ENCODE results near the gene FBXO17.
"Not testable (repeated sequence)": the region's sequence is repeated elsewhere in the genome, so short reads cannot be mapped to it uniquely, and the experiment has no call there.

Gene FBXO17

GRCh38 chr19:38975214-38975860 is at the start of gene FBXO17:
Gene FBXO17, minus strand, starts transcription at chr19:38975742. Its CDS starts 25,423 bp downstream, at chr19:38950319.
- no peak for DNase-seq (ENCODE audit: low spot score)

DNA sequence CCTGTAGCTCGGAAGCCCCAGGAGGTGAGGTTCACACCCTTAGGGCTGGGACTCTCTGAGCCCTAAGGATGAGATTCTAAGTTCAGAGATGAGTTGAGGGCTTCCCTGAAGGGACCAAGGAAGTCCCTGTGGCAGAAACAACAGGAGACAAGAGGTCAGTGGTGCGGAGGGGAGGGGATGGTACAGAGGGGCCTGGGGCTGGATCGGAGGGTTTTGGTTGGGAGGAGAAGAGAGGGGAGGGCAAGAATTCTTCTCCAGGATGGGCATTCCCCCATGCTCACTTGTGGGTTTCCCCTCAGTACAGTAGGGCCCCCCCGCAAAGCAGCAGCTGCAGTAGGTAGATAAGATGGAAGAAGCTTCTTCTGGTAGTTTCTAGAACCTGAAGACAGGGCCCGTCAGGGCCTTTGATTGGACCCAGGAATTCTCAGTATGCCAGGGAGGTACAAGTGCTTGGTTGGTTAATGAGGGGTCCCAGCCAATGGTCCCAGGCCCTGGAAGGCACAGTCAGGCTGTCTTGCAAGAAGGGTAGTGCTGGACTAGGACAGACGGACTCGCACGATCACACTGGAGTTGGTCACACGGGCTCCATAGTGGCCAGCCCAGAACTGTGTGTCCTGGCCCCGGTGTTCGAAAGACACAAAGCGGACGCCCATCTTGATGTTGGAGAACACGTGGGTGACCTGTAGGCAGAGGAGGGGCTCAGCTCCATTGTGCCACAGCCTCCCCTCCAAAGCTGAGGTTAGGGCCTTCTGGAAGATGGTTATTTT is 49.5 kb upstream of the FBXO17 start:
- DNase-seq (ENCODE audit: low spot score): no peak

DNA sequence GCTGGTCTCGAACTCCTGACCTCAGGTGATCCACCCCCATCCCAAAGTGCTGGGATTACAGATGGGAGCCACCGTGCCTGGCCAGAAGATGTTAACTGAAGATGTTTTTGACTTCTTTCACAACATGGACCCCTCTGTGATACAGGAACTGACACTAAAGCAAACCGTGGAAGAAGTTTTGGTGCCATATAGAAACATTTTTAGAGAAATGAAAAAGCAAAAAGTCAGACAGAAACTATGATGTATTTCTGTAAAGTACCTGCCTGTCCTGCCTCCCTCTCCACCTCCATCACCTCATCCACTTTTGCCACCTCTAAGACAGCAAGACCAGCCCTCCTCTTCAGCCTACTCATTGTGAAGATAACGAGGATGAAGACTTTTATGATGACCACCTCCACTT is 45.5 kb upstream of the FBXO17 start:
- no peak for DNase-seq (ENCODE audit: low spot score)

DNA sequence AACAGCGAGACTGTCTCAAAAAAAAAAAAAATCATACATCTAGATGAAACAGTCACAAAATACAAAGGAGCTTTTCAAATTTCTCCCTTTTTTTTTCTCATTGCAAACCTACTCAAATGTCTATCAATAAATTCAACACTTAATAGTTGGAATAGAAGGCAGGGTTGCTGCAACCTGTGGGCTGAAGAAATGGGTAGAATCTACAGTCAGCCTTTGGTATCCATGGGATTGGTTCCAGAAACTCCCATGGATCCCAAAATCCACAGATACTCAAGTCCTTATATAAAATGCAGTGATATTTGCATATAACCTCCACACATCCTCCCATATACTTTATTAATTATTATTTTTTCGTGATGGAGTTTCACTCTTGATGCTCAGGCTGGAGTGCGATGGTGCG is 42.1 kb upstream of the FBXO17 start:
- DNase-seq (ENCODE audit: low spot score): no peak

- no peak for DNase-seq (ENCODE audit: low spot score)
Observed at GRCh38 chr19:39017026-39017425, 41.5 kb upstream of the FBXO17 start.

DNA sequence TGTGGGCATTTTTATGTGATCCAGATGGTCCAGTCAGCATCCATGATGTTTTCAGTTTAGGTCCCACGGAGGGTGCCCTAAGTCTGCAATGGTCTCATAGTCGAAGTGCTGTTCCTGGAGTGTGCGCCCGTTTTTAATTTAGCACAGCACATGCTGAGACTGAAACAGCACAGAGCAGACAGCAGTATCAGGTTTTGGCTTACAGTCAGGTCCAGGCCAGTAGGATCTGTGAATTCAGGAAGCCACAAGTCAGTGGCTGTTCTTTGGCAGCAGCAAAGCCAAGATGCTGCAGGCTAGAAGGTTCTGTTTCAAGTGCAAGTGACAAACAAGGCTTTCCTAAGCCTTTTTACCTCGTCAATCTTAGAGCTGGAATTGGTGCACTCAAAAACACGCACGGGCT is 38.5 kb upstream of the FBXO17 start:
- DNase-seq (ENCODE audit: low spot score): no peak

GRCh38 chr19:39009001-39009400 is 33.5 kb upstream of the FBXO17 start:
- DNase-seq (ENCODE audit: low spot score): no peak

DNA sequence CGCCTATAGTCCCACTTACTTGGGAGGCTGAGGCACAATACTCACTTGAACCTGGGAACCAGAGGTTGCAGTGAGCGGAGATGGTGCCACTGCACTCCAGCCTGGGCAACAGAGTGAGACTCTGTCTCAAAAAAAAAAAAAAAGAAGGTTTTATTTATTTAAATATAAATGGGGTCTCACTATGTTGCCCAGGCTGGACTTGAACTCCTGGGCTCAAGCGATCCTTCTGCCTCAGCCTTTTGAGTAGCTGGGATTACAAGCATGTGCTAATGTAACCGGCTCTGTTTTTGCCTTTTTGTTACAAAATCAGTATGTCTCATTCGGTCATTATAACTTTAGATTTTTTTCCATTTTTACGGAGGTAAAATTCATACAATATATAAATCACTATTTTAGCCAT is 32.6 kb upstream of the FBXO17 start:
- no peak for DNase-seq (ENCODE audit: low spot score)

DNA sequence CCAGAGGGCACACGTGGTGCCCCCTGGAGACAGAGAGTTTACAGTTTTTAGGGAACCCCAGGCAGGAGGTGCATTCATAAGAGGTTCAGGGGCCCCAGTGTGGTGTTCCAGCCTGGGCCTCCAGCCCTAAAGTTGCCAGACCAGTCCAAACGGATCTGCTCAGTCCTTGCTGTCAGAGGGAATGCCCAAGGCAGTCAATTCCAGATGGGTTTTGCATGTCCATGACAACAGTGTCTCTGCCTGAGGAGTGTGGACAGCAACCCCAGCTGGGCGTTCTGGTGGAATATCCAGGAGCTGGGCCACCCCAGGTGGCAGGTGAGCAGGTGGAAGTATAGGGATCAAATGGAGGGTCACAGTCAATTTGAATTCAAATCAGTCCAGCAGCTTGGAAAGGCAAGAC is 31.6 kb upstream of the FBXO17 start:
- no peak for DNase-seq (ENCODE audit: low spot score)

DNA sequence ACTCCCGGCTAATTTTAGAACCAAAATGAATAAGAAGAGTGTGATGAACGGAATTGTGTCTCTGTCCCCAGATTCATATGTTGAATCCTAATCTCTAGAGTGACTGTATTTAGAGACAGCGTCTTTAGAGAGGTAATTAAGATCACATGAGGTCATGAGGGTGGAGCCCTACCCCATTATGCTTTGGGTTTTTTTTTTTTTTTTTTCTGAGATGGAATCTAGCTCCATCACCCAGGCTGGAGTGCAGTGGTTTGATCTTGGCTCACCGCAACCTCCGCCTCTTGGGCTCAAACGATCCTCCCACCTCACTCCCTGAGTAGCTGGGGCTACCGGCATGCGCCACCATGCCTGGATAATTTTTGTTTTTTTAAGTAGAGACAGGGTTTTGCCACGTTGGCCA is 28.9 kb upstream of the FBXO17 start:
- DNase-seq (ENCODE audit: low spot score): no peak

DNA sequence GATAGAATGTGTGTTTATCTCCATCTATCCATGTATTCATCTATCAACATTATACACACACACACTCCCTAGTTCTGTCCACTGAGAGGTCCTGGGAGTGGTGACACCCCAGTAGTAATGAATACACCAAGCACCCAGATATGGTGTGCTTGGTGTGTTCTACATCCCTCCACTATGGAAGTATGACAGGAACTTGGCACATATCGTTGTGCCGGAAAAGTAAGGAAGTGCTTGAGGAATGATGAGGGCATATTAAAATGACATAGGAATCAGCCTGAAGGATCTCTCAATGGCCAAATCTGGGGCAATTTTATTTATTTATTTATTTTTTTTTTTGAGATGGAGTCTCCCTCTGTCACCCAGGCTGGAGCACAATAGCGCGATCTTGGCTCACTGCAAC is 28.3 kb upstream of the FBXO17 start:
- DNase-seq (ENCODE audit: low spot score): no peak

DNA sequence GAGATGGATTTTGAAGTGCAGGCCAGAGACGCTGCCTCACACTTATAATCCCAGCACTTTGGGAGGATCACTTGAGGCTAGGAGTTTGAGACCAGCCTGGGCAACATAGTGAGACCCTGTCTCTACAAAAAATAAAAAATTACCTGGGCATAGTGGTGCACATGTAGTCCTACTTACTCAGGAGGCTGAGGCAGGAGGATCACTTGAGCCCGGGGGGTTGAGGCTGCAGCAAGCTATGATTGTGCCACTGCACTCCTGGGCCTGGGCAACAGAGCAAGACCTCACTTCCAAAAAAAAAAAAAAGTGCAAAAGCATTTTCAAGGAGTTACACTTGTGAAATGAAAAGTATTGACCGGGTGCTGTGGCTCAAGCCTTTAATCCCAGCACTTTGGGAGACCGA is 27.6 kb upstream of the FBXO17 start:
- no peak for DNase-seq (ENCODE audit: low spot score)

DNA sequence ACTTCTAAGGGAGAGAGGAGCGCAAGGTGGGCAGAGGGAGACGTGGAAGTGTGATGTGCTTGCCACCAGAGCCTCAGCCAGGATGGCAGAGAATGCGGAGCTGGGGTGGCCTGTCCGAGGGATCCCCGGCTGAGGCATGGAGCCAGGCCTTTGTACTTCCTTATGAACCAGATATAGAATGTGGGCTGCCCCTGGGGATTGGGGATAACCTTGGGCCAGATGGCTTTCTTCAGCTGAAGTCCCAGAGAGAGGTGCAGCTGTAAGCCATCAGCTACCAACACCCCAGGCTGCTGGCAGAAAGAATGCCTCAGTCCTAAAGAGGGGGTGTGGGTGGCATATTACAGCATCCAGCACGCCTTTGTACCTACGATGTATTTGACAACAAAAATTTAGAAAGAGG is 25.5 kb upstream of the FBXO17 start:
- no peak for DNase-seq (ENCODE audit: low spot score)

GRCh38 chr19:38997576-38997975 is 22.0 kb upstream of the FBXO17 start:
- DNase-seq (ENCODE audit: low spot score): not testable (repeated sequence)

DNA sequence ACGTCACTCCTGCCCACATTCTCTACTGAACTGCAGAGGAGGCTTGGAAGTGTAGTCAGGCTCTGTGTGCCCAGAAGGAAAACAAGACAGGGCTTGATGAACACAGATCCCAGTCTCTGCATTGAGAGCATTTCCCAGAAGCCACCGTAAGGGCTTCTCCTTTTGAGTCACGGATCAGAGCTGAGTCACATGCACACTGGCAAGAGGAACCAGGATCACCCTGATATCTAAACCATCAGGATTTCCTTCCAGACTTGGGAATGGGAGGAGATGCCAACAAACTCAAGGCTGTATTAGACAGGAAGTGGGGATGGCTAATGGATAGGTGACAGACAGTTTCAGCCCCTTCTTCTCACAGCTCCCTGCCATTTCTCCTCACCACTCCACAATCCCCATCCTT is 17.7 kb upstream of the FBXO17 start:
- DNase-seq (ENCODE audit: low spot score): no peak

DNA sequence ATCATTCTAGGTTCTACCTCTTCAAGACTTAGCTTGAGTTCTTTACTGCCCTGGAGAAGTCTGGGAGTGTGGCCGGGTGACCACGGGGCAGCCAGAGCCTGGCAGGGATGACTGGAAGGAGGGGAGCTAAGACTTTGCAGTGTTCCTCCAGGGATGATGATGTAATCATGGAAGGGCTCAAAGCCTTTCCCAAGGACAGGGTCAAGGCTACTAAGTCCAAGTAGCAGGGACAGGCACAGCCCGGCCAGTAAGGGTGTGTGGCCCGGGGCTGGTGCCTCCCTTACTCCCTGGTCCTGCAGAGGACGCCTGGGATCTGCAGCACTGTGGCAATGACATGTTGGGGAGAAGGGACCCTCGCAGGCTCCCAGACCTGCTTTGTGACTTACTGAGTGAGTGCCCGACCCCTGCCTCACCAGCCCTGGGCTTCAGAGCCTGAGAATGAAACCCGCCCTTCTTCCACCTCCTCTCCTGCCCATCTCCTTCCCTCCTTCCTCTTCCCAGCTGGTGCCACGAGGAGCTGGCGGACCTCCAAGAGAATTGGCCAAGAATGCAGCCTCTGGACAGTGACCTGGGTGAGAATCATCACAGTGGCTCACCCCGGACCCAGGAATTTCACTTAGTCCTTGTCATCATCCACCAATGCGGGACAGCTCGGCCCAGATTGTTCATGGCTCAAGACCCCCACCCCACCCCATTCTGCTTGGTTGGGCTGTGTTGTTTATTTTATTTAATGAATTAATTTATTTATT is 15.6 kb upstream of the FBXO17 start:
- no peak for DNase-seq (ENCODE audit: low spot score)

DNA sequence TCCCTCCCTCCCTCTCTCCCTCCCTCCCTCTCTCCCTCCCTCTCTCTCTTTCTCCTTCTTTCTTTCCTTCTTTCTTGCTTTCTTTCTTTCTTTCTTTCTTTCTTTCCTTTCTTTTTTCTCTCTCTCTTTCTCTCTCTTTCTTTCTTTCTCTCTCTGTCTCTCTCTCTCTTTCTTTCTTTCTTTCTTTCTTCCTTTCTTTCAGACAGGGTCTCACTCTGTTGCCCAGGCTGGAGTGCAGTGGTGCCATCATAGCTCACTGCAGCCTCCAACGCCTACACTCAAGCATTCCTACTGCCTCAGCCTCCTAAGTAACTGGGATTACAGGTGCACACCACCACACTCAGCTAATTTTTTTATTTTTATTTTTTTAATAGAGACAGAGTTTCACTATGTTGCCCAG is 14.1 kb upstream of the FBXO17 start:
- not testable (repeated sequence) for DNase-seq (ENCODE audit: low spot score)

DNA sequence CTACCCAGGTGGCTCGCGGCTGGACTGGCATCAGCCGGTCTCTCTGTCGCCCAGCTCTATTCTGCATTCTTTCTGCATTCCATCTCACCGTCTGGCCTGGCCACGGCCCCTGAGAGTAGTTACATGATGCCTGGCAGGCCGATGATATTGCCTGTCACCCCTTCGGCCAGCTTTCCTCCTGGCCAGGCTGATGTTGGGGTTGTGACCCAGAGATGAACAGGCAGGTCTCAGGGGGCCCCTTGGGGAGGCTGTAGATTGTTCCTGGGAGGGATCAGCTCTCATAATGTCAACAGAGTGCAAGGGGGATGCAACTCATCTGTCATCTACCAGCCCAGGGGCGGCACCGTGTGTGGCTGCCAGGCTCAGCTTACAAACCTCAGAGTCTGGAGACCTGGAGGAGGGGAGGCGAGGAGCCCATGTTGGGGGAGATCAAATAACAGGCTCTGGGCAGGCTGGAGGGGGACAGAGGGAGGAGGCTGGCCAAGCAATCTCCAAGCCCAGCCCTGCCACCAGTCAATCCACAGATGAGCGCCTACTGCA is 13.6 kb upstream of the FBXO17 start:
- no peak for DNase-seq (ENCODE audit: low spot score)

DNA sequence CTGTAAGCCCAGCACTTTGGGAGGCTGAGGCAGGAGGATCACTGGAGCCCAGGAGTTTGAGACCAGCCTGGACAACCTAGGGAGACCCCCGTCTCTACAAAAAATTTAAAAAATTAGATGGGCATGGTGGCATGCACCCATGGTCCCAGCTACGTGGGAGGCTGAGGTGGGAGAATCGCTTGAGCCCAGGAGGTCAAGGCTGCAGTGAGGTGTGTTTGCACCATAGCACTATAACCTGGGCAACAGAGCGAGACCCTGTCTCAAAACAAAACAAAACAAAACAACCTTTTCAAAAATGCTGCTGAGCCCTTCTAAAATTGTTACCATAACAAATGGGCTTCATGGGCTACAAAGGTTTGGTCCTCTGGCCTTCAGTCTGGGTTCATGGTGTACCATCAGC is 13.1 kb upstream of the FBXO17 start:
- not testable (repeated sequence) for DNase-seq (ENCODE audit: low spot score)

- not testable (repeated sequence) for DNase-seq (ENCODE audit: low spot score)
Observed at GRCh38 chr19:38987745-38988144, 12.2 kb upstream of the FBXO17 start.

GRCh38 chr19:38985262-38985661 is 9.7 kb upstream of the FBXO17 start:
- no peak for DNase-seq (ENCODE audit: low spot score)

DNA sequence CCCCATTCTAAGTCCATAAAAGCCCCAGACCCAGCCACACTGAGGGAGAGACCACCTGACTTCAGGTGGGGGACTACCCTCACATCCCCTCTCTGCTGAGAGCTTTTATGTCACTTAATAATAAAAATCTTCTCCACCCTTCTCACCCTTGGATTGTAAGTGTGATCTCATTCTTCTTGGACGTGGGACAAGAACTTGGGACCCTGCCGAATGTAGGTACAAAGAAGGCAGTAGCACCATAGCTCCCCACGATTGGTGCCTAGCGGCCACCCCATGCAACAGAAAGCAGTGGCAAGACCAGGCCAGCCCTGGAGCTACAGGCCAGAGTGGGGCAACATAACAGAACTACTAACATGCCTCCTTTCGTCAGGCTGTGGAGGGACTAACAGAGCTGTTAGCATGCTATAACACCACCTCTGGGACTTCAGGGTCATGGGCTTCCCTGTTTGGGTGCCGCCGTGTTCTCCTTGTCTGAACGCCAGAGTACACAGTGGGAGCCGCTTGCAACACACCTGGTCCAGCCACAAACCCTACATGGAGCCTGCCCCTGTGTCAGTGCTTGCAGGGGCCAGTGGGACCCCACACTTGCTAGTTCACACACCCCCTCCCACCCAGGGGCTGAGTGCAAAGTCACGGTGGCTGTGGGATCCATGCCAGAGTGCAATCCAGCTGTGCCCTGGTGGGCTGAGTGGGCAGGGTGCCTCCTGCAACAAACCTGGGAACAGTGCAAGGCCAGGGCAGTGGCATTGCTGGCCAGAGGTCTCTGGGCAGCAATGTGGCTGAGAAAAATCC is 5.2 kb upstream of the FBXO17 start:
- DNase-seq (ENCODE audit: low spot score): no peak
